ENCODE data around the gene C1QL3.
A peak's percentile ranks its signal among the peaks of the same experiment; 100 is the strongest.

C1QL3 gene

GRCh38 chr10:16545116-16545736, 23.5 kb upstream of the C1QL3 start:
- DNase-seq (ENCODE audit: low spot score): peak; percentile 58
- peak; percentile 75 for TF ChIP-seq CTCF (IDR thresholded peaks at IDR 0.05; ENCODE audit: extremely low read depth, missing control alignments)

DNA sequence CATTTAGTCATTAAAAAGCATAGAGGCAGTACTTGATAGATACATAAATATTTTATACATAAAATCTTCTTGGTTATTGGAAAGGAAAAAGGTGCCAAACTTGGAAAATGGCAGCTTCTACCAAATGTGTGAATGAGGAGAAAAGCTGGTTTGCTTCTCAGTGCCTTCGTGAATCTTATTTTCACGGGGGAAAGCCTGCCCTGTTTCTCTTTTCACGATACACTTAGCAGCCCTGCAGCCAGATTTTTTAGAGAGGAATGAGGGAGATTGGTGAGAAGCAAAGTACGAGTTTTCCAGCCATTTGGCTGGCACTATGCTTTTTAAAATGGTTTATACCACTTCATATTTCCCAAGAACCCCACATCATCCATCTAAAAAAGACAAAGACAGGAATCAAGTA, 22.9 kb upstream of the C1QL3 start:
- no peak for TF ChIP-seq CTCF (IDR thresholded peaks at IDR 0.05; ENCODE audit: extremely low read depth, missing control alignments)
- DNase-seq (ENCODE audit: low spot score): no peak

- TF ChIP-seq CTCF (IDR thresholded peaks at IDR 0.05; ENCODE audit: extremely low read depth, missing control alignments): no peak
- no peak for DNase-seq (ENCODE audit: low spot score)
Measured at GRCh38 chr10:16544099-16544498, 22.4 kb upstream of the C1QL3 start.

GRCh38 chr10:16536155-16536554, 14.5 kb upstream of the C1QL3 start:
- no peak for TF ChIP-seq CTCF (IDR thresholded peaks at IDR 0.05; ENCODE audit: extremely low read depth, missing control alignments)
- DNase-seq (ENCODE audit: low spot score): no peak

DNA sequence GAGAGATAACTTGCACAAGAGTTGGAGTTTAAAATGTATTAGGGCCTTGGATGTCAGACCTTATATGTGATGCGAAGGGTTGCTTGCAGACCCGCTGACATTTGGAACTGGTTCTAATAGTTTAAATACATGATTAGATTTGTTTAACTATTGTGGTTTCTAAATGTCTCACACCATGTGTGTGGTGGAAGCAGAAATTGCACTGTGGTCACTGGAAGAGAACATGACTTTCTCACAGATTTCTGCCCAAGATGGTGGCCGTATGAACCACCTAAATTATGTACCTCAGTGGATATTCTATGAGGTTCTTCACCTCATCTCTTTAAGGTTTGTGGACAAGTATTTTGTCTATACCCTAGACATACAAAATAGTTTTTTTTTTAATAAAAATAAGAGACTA, 8.2 kb upstream of the C1QL3 start:
- no peak for TF ChIP-seq CTCF (IDR thresholded peaks at IDR 0.05; ENCODE audit: extremely low read depth, missing control alignments)
- no peak for DNase-seq (ENCODE audit: low spot score)

GRCh38 chr10:16527452-16527851, 5.8 kb upstream of the C1QL3 start:
- no peak for TF ChIP-seq CTCF (IDR thresholded peaks at IDR 0.05; ENCODE audit: extremely low read depth, missing control alignments)

GRCh38 chr10:16520900-16521299, 779 bp downstream of the C1QL3 start:
- DNase-seq (ENCODE audit: low spot score): peak; percentile 80
- TF ChIP-seq CTCF (IDR thresholded peaks at IDR 0.05; ENCODE audit: extremely low read depth, missing control alignments): peak; percentile 35

More at GRCh38 chr10:16527452-16527851, 5.8 kb upstream of the C1QL3 start:
- no peak for DNase-seq (ENCODE audit: low spot score)
